Calu3 (cell line): ENCODE measurements around the gene NODAL. TPM values are rescaled to one million over a fixed set of nuclear protein-coding genes. Genes with fewer than 3 reads are reported as not detected.

Source experiments
- BruUV-seq: library from RNA; stranded (reverse); fragments of 400-500 nt; replicated peaks from 2 replicates; lab custom pipeline; 2021; lab: Mats Ljungman, UMichigan
- CTCF ChIA-PET: fragments of 300-600 bp; sonication (Branson Sonifier 250); formaldehyde crosslinking; loops from one replicate; lab custom pipeline; 2022; ENCODE audit warnings: antibody characterized with exemption; lab: Charles Lee
- DNase-seq: peaks from one replicate; pipeline ENCODE4 v3.0.0; 2022
- H3K27ac Mint-ChIP-seq: one replicate; pipeline ENCODE4 v1.8.0; 2022; ENCODE audit warnings: mixed read lengths; ENCODE audit not compliant: unreplicated experiment
- H3K27me3 Mint-ChIP-seq: one replicate; pipeline ENCODE4 v1.8.0; 2022; ENCODE audit warnings: mixed read lengths; ENCODE audit not compliant: unreplicated experiment
- H3K36me3 Mint-ChIP-seq: one replicate; pipeline ENCODE4 v1.8.0; 2022; ENCODE audit warnings: mild to moderate bottlenecking, moderate library complexity, mixed read lengths; ENCODE audit not compliant: insufficient read depth, unreplicated experiment
- H3K4me1 Mint-ChIP-seq: one replicate; pipeline ENCODE4 v1.8.0; 2022; ENCODE audit warnings: mild to moderate bottlenecking, low read depth, mixed read lengths; ENCODE audit not compliant: unreplicated experiment
- H3K4me3 Mint-ChIP-seq: one replicate; pipeline ENCODE4 v1.8.0; 2022; ENCODE audit warnings: mild to moderate bottlenecking, low read depth, moderate library complexity, mixed read lengths; ENCODE audit not compliant: unreplicated experiment
- H3K9me3 Mint-ChIP-seq: one replicate; pipeline ENCODE4 v1.8.0; 2022; ENCODE audit warnings: low read depth, mixed read lengths; ENCODE audit not compliant: unreplicated experiment
- intact Hi-C: fragments of 100-400 bp; cut with micrococcal nuclease; formaldehyde crosslinking; loops from one replicate; pipeline ENCODE4 v1.10.0; 2022; ENCODE audit not compliant: unreplicated experiment
- total RNA-seq: library from RNA; stranded (reverse); gene quantifications from 2 replicates; pipeline ENCODE4 v1.2.3, GENCODE V29; 2022
- TF ChIP-seq, protein P1 (sequence below): fragments of 200-600 bp; IDR thresholded peaks from one replicate; pipeline ENCODE4 v1.8.0; 2022; ENCODE audit warnings: antibody characterized with exemption; ENCODE audit not compliant: unreplicated experiment

The NODAL gene
- total RNA-seq, 1 experiment from 2014 or later = not detected

- Mint-ChIP-seq H3K4me1 (no peaks in the 10 kb centered on the region), H3K9me3 (no peaks in the 10 kb centered on the region), H3K27ac (no peak overlapping the region), H3K36me3 (no peaks in the 10 kb centered on the region), H3K4me3 (peak overlapping the region; percentile 31), H3K27me3 (peaks cover 78% of the 10 kb centered on the region)
- peak; percentile 79 for DNase-seq
- TF ChIP-seq, protein P1, sequence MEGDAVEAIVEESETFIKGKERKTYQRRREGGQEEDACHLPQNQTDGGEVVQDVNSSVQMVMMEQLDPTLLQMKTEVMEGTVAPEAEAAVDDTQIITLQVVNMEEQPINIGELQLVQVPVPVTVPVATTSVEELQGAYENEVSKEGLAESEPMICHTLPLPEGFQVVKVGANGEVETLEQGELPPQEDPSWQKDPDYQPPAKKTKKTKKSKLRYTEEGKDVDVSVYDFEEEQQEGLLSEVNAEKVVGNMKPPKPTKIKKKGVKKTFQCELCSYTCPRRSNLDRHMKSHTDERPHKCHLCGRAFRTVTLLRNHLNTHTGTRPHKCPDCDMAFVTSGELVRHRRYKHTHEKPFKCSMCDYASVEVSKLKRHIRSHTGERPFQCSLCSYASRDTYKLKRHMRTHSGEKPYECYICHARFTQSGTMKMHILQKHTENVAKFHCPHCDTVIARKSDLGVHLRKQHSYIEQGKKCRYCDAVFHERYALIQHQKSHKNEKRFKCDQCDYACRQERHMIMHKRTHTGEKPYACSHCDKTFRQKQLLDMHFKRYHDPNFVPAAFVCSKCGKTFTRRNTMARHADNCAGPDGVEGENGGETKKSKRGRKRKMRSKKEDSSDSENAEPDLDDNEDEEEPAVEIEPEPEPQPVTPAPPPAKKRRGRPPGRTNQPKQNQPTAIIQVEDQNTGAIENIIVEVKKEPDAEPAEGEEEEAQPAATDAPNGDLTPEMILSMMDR = no peak
- intact Hi-C loops = no loop called here
- BruUV-seq = no TSS peak
- CTCF ChIA-PET = interaction anchor here (0.6 to 0.7 kb wide), 2 partner anchors 276 to 359 kb away, joined by 5 to 6 read pairs; no protein-coding TSS in a partner anchor
Measured at GRCh38 chr10:70458329-70459060, 17.0 kb upstream of the NODAL start.

- CTCF ChIA-PET = no interaction called here
- Mint-ChIP-seq H3K4me3 (peak overlapping the region; percentile 31), H3K27ac (no peak overlapping the region), H3K36me3 (no peaks in the 10 kb centered on the region), H3K27me3 (peaks cover 74% of the 10 kb centered on the region), H3K4me1 (no peaks in the 10 kb centered on the region), H3K9me3 (no peaks in the 10 kb centered on the region)
- no peak for DNase-seq
- BruUV-seq = no TSS peak
- TF ChIP-seq, protein P1 = no peak
- intact Hi-C loops = no loop called here
Measured at GRCh38 chr10:70457759-70458305, 16.4 kb upstream of the NODAL start.

- TF ChIP-seq, protein P1 = no peak
- H3K27ac Mint-ChIP-seq = no peak overlapping the region
- intact Hi-C loops = no loop called here
- CTCF ChIA-PET = no interaction called here
- H3K9me3 Mint-ChIP-seq = no peaks in the 10 kb centered on the region
- no peaks in the 10 kb centered on the region for H3K36me3 Mint-ChIP-seq
- H3K4me3 Mint-ChIP-seq = no peak overlapping the region
- peaks cover 73% of the 10 kb centered on the region for H3K27me3 Mint-ChIP-seq
- no TSS peak for BruUV-seq
- H3K4me1 Mint-ChIP-seq = no peaks in the 10 kb centered on the region
- no peak for DNase-seq
Measured at GRCh38 chr10:70456164-70456563, 14.7 kb upstream of the NODAL start.

DNA sequence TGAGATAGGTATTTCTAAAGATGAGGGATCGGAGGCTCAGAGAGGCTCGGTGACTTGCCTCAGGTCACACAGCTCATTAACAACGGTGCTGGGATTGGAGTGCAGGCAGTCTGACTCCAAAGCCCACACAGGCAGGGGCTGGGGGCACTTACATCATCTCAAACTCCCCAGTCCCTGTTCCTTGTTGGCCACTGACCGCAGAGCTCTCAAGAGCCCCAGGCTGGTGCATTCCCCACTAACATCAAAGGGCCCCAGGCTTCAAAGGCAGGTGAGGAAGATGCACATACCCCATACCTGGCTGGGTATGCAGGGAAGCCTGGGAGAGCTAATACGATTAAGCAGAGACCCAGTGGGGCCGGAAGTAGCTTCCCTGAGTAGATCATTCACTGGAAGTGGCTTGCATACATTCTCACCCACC, 13.7 kb upstream of the NODAL start:
- H3K36me3 Mint-ChIP-seq = no peaks in the 10 kb centered on the region
- peaks cover 73% of the 10 kb centered on the region for H3K27me3 Mint-ChIP-seq
- BruUV-seq = no TSS peak
- TF ChIP-seq, protein P1 = no peak
- intact Hi-C loops = no loop called here
- CTCF ChIA-PET = no interaction called here
- H3K4me1 Mint-ChIP-seq = no peaks in the 10 kb centered on the region
- H3K4me3 Mint-ChIP-seq = no peak overlapping the region
- no peak overlapping the region for H3K27ac Mint-ChIP-seq
- DNase-seq = no peak
- no peaks in the 10 kb centered on the region for H3K9me3 Mint-ChIP-seq
